Neural cell (in vitro differentiated cells): Measurements from ENCODE around the gene SYNPO2. TPM values are rescaled to one million over a fixed set of nuclear protein-coding genes. Genes with fewer than 3 reads are reported as not detected.

Experiments used
- H2AFZ ChIP-seq: fragments of 200-600, 300-800 bp; sonication (generic), shearing (Covaris generic); 2 replicates; pipeline ENCODE4 v1.6.0; 2014; ENCODE audit warnings: low read depth, mild to moderate bottlenecking, antibody characterized with exemption, low read length, moderate library complexity
- H3F3A ChIP-seq: fragments of 200-600 bp; shearing (Covaris generic); 2 replicates; pipeline ENCODE4 v1.6.1; 2016; ENCODE audit warnings: mild to moderate bottlenecking, moderate library complexity, mixed read lengths, antibody characterized with exemption, low read length; ENCODE audit not compliant: insufficient read depth, poor library complexity, severe bottlenecking
- H3K27ac ChIP-seq: fragments of 200-600, 300-800 bp; sonication (generic), shearing (Covaris generic); 2 replicates; pipeline ENCODE4 v1.5.1; 2014; ENCODE audit warnings: mild to moderate bottlenecking, low read length, moderate library complexity
- H3K27me3 ChIP-seq: fragments of 300-800, 200-600 bp; sonication (generic), shearing (Covaris generic); 2 replicates; pipeline ENCODE4 v1.6.0; 2014; ENCODE audit warnings: mild to moderate bottlenecking, low read depth, low read length, moderate library complexity; ENCODE audit not compliant: insufficient read depth
- H3K36me3 ChIP-seq: fragments of 300-800, 200-600 bp; sonication (generic), shearing (Covaris generic); 2 replicates; pipeline ENCODE4 v1.5.1; 2014; ENCODE audit warnings: mild to moderate bottlenecking, antibody characterized with exemption, low read length, moderate library complexity; ENCODE audit not compliant: insufficient read depth
- H3K4me2 ChIP-seq: fragments of 300-800, 200-600 bp; sonication (generic), shearing (Covaris generic); 2 replicates; pipeline ENCODE4 v1.6.0; 2014; ENCODE audit warnings: mild to moderate bottlenecking, low read length
- H3K4me3 ChIP-seq: fragments of 300-800, 200-600 bp; sonication (generic), shearing (Covaris generic); 2 replicates; pipeline ENCODE4 v1.5.1; 2014; ENCODE audit warnings: mild to moderate bottlenecking, low read length, moderate library complexity
- H3K79me2 ChIP-seq: fragments of 200-600 bp; shearing (Covaris generic); replicated peaks from 2 replicates; pipeline ENCODE4 v1.6.0; 2014; ENCODE audit warnings: mild to moderate bottlenecking, low read length, moderate library complexity; ENCODE audit not compliant: insufficient read depth
- H3K9ac ChIP-seq: fragments of 300-800, 200-600 bp; sonication (generic), shearing (Covaris generic); 2 replicates; pipeline ENCODE4 v1.6.1; 2016; ENCODE audit warnings: mild to moderate bottlenecking, low read length, mixed read lengths
- H3K9me2 ChIP-seq: fragments of 200-600 bp; shearing (Covaris generic); 2 replicates; pipeline ENCODE4 v1.6.1; 2016; ENCODE audit warnings: mild to moderate bottlenecking, low read length, mixed read lengths; ENCODE audit not compliant: insufficient read depth
- H3K9me3 ChIP-seq: fragments of 200-600, 300-800 bp; sonication (generic), shearing (Covaris generic); 2 replicates; pipeline ENCODE4 v1.6.1; 2016; ENCODE audit warnings: mild to moderate bottlenecking, mixed run types, low read length, moderate library complexity, mixed read lengths
- H4K20me1 ChIP-seq: fragments of 200-600 bp; shearing (Covaris generic); 2 replicates; pipeline ENCODE4 v1.6.1; 2016; ENCODE audit warnings: mild to moderate bottlenecking, mixed run types; ENCODE audit not compliant: insufficient read depth
- CTCF ChIP-seq: fragments of 450-650 bp; IDR thresholded peaks from 2 replicates; pipeline ENCODE4 v1.5.1; 2014; ENCODE audit warnings: antibody characterized with exemption, mild to moderate bottlenecking, moderate library complexity; ENCODE audit not compliant: poor library complexity, severe bottlenecking
- EP300 ChIP-seq: fragments of 450-650 bp; conservative IDR thresholded peaks from 2 replicates; pipeline ENCODE4 v1.6.1; 2014; ENCODE audit warnings: antibody characterized with exemption, mild to moderate bottlenecking, moderate library complexity; ENCODE audit not compliant: poor library complexity, severe bottlenecking
- EZH2 ChIP-seq: fragments of 200-600, 300-800 bp; shearing (Covaris generic), sonication (generic); IDR thresholded peaks from 2 replicates; pipeline ENCODE4 v1.6.1; 2014; ENCODE audit warnings: antibody characterized with exemption, low read length, borderline replicate concordance, mild to moderate bottlenecking; ENCODE audit not compliant: insufficient read depth, poor library complexity, severe bottlenecking
- MXI1 ChIP-seq: fragments of 450-650 bp; conservative IDR thresholded peaks from 2 replicates; pipeline ENCODE4 v1.6.1; 2014; ENCODE audit warnings: antibody characterized with exemption, mild to moderate bottlenecking; ENCODE audit not compliant: poor library complexity, severe bottlenecking
- POLR2AphosphoS5 ChIP-seq: IDR thresholded peaks from 2 replicates; pipeline ENCODE4 v1.6.1; 2012
- RAD21 ChIP-seq: fragments of 450-650 bp; conservative IDR thresholded peaks from 2 replicates; pipeline ENCODE4 v1.6.1; 2014; ENCODE audit warnings: antibody characterized with exemption, mild to moderate bottlenecking, moderate library complexity
- REST ChIP-seq: IDR thresholded peaks from 2 replicates; pipeline ENCODE4 v1.6.1; 2012; ENCODE audit warnings: borderline replicate concordance
- SMC3 ChIP-seq: fragments of 450-650 bp; conservative IDR thresholded peaks from 2 replicates; pipeline ENCODE4 v1.6.1; 2014; ENCODE audit warnings: antibody characterized with exemption, mild to moderate bottlenecking, moderate library complexity; ENCODE audit not compliant: poor library complexity
- TAF1 ChIP-seq: IDR thresholded peaks from 2 replicates; pipeline ENCODE4 v1.6.1; 2012; ENCODE audit warnings: low read depth
- polyA plus RNA-seq: library from polyadenylated mRNA; depleted of rRNA; stranded (reverse); fragments of >200 nt; gene quantifications from 2 replicates; pipeline ENCODE4 v1.2.3, GENCODE V29; 2014

Gene SYNPO2
- polyA plus RNA-seq, 1 donor from 2014 or later = 0.14 TPM

- H3K4me3 ChIP-seq = no peak overlapping the region
- H3K4me2 ChIP-seq = no peak overlapping the region
- H2AFZ ChIP-seq = no peak overlapping the region
- H3K9me2 ChIP-seq = no peaks in the 10 kb centered on the region
- H3K79me2 ChIP-seq = no peaks in the 10 kb centered on the region
- no peaks in the 10 kb centered on the region for H4K20me1 ChIP-seq
- H3K27ac ChIP-seq = no peak overlapping the region
- no peak overlapping the region for H3K9ac ChIP-seq
- H3K27me3 ChIP-seq = no peaks in the 10 kb centered on the region
- no peaks in the 10 kb centered on the region for H3K9me3 ChIP-seq
- no peak for TF ChIP-seq CTCF
- TF ChIP-seq EZH2 = no peak
- no peak for TF ChIP-seq RAD21
- no peak for TF ChIP-seq TAF1
- no peaks in the 10 kb centered on the region for H3K36me3 ChIP-seq
- H3F3A ChIP-seq = no peaks in the 10 kb centered on the region
Observed at GRCh38 chr4:119025916-119026661, 137.4 kb downstream of the SYNPO2 start.

- Histone ChIP-seq H3K9me2 (no peaks in the 10 kb centered on the region), H3F3A (no peaks in the 10 kb centered on the region), H3K79me2 (no peaks in the 10 kb centered on the region), H3K27ac (no peak overlapping the region), H3K27me3 (no peaks in the 10 kb centered on the region), H3K36me3 (no peaks in the 10 kb centered on the region), H4K20me1 (no peaks in the 10 kb centered on the region), H3K4me3 (no peak overlapping the region), H3K4me2 (no peak overlapping the region), H2AFZ (no peak overlapping the region), H3K9ac (no peak overlapping the region), H3K9me3 (no peaks in the 10 kb centered on the region)
- TF ChIP-seq SMC3 (no peak), MXI1 (no peak), POLR2AphosphoS5 (no peak), EP300 (no peak), RAD21 (no peak), CTCF (no peak), TAF1 (no peak), EZH2 (no peak), REST (no peak)
Observed at GRCh38 chr4:119026662-119027444, 138.2 kb downstream of the SYNPO2 start.
